HG03439 (cell line): ENCODE data around the gene ELMOD1.
"Not testable (repeated sequence)": the region's sequence is repeated elsewhere in the genome, so short reads cannot be mapped to it uniquely, and the experiment has no call there.

Experiments
- ATAC-seq: cut with Tn5 transposase; IDR thresholded peaks from one replicate; pipeline ENCODE4 v1.9.1; 2021; ENCODE audit warnings: mild to moderate bottlenecking, moderate library complexity; ENCODE audit not compliant: unreplicated experiment

The ELMOD1 gene

GRCh38 chr11:107590460-107591377 is at the start of gene ELMOD1:
Gene ELMOD1, plus strand, starts transcription at chr11:107591147. Its CDS starts 27,043 bp downstream, at chr11:107618190.
- peak; percentile 52 for ATAC-seq

GRCh38 chr11:107545101-107545514 is 45.8 kb upstream of the ELMOD1 start:
- ATAC-seq, result no peak

- no peak for ATAC-seq
Observed at GRCh38 chr11:107547961-107548360, 43.0 kb upstream of the ELMOD1 start.

GRCh38 chr11:107549253-107549953 is 41.5 kb upstream of the ELMOD1 start:
- ATAC-seq, result peak; percentile 57

GRCh38 chr11:107549954-107550285 is 41.0 kb upstream of the ELMOD1 start:
- no peak for ATAC-seq

- no peak for ATAC-seq
Observed at GRCh38 chr11:107550304-107550703, 40.6 kb upstream of the ELMOD1 start.

GRCh38 chr11:107561688-107562087 is 29.3 kb upstream of the ELMOD1 start:
- no peak for ATAC-seq

- ATAC-seq, result no peak
Observed at GRCh38 chr11:107562647-107563208, 28.2 kb upstream of the ELMOD1 start.

GRCh38 chr11:107563702-107564101 is 27.2 kb upstream of the ELMOD1 start:
- ATAC-seq, result no peak

- peak; percentile 14 for ATAC-seq
Observed at GRCh38 chr11:107564877-107565218, 26.1 kb upstream of the ELMOD1 start.

GRCh38 chr11:107565219-107565937 is 25.6 kb upstream of the ELMOD1 start, which contains the start of gene ALKBH8:
Gene ALKBH8, minus strand, starts transcription at chr11:107565735. Its CDS starts 4,842 bp downstream, at chr11:107560893.
- peak; percentile 85 for ATAC-seq

- ATAC-seq, result not testable (repeated sequence)
Observed at GRCh38 chr11:107565955-107566501, 24.9 kb upstream of the ELMOD1 start.

- no peak for ATAC-seq
Observed at GRCh38 chr11:107566569-107566968, 24.4 kb upstream of the ELMOD1 start.

GRCh38 chr11:107567739-107568335 is 23.1 kb upstream of the ELMOD1 start:
- no peak for ATAC-seq

- no peak for ATAC-seq
Observed at GRCh38 chr11:107570015-107570414, 20.9 kb upstream of the ELMOD1 start.

- ATAC-seq, result no peak
Observed at GRCh38 chr11:107573438-107573837, 17.5 kb upstream of the ELMOD1 start.

- ATAC-seq, result peak; percentile 69
Observed at GRCh38 chr11:107576497-107577345, 14.2 kb upstream of the ELMOD1 start.

- no peak for ATAC-seq
Observed at GRCh38 chr11:107577346-107577711, 13.6 kb upstream of the ELMOD1 start.

- ATAC-seq, result not testable (repeated sequence)
Observed at GRCh38 chr11:107579169-107579568, 11.8 kb upstream of the ELMOD1 start.
